ENCODE data around the gene CAMKK1.
A peak's percentile ranks its signal among the peaks of the same experiment; 100 is the strongest.

Gene CAMKK1

GRCh38 chr17:3895354-3895753 lies 2.5 kb upstream of the CAMKK1 start:
- DNase-seq: no peak

GRCh38 chr17:3894911-3895343 lies 2.1 kb upstream of the CAMKK1 start:
- DNase-seq: no peak

- no peak for DNase-seq
These were observed 1.3 kb upstream of the CAMKK1 start for GRCh38 chr17:3894188-3894587.

GRCh38 chr17:3893720-3894116 lies 865 bp upstream of the CAMKK1 start:
- DNase-seq: no peak

GRCh38 chr17:3892095-3892998 lies 506 bp downstream of the CAMKK1 start:
- peak; percentile 47 for DNase-seq

GRCh38 chr17:3891626-3892094 lies 1.2 kb downstream of the CAMKK1 start:
- DNase-seq: no peak

GRCh38 chr17:3890878-3891219 lies 2.0 kb downstream of the CAMKK1 start:
- no peak for DNase-seq

- DNase-seq: peak; percentile 93
These were observed 2.6 kb downstream of the CAMKK1 start for GRCh38 chr17:3890082-3890877.

GRCh38 chr17:3889325-3890012 lies 3.4 kb downstream of the CAMKK1 start:
- no peak for DNase-seq

- DNase-seq: peak; percentile 94
These were observed 4.3 kb downstream of the CAMKK1 start for GRCh38 chr17:3888343-3889171.

- DNase-seq: no peak
These were observed 5.0 kb downstream of the CAMKK1 start for GRCh38 chr17:3887804-3888203.

- no peak for DNase-seq
These were observed 5.5 kb downstream of the CAMKK1 start for GRCh38 chr17:3887394-3887793.

- DNase-seq: no peak
These were observed 6.1 kb downstream of the CAMKK1 start for GRCh38 chr17:3886776-3887175.

- DNase-seq: no peak
These were observed 6.9 kb downstream of the CAMKK1 start for GRCh38 chr17:3885970-3886369.

GRCh38 chr17:3885271-3885670 lies 7.6 kb downstream of the CAMKK1 start:
- DNase-seq: no peak

- no peak for DNase-seq
These were observed 8.7 kb downstream of the CAMKK1 start for GRCh38 chr17:3884188-3884587.

GRCh38 chr17:3882276-3882675 lies 10.6 kb downstream of the CAMKK1 start:
- DNase-seq: no peak

GRCh38 chr17:3880983-3881382 lies 11.9 kb downstream of the CAMKK1 start:
- no peak for DNase-seq

- no peak for DNase-seq
These were observed 13.0 kb downstream of the CAMKK1 start for GRCh38 chr17:3879591-3880417.

- peak; percentile 80 for DNase-seq
These were observed 13.7 kb downstream of the CAMKK1 start for GRCh38 chr17:3879186-3879585.

GRCh38 chr17:3877220-3877619 lies 15.6 kb downstream of the CAMKK1 start:
- DNase-seq: no peak
